Erythroblast (primary cell): Measurements from ENCODE around the gene VIT.

Experiments used
- DNase-seq, 2 experiments: peaks; one replicate each; lab custom pipeline; 2025; lab: John Stamatoyannopoulos, UW
- GATA1 ChIP-seq: IDR thresholded peaks from 2 replicates; pipeline ENCODE4 v1.6.1; 2011; ENCODE audit warnings: low read depth, mild to moderate bottlenecking, control low read depth, low read length, moderate library complexity
- POLR2A ChIP-seq: IDR thresholded peaks from 2 replicates; pipeline ENCODE4 v1.6.1; 2011; ENCODE audit warnings: mild to moderate bottlenecking, low read length

VIT gene

DNA sequence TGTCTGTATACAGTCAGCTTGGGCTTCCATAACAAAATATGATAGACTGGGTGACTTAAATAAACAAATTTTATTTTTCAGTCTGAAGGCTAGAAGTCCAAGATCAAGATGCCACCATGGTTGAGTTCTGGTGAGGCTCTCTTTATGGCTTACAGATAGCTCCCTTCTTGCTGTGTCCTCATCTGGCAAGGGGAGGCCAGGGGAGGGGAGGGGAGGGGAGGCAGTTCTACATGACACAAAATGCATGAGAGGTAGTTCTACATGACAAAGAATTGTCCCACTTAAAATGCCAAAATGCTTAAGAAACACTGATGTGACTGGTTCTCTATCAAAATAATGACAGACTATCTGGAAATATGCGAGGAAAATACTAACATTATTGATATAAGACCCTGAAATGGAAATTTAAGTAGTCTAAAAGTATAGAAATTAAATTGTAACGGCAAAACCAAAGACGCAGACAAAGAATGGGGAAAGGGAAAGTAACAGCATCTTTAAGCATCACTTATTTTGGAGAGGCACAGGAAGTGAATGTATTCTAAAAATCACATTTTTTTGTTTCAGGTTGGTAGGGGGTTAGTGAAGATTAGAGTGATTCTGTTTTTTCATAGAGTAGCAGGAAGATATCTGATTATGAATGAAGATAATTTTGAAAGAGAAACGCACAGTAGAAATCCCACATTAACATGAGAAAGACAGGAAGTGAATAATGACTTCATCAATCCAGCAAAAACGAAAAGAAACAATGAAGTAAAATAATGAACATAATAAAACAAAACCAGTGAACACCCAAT is 138.4 kb downstream of the VIT start:
- no peak for DNase-seq
- TF ChIP-seq GATA1: no peak
- no peak for TF ChIP-seq POLR2A

DNA sequence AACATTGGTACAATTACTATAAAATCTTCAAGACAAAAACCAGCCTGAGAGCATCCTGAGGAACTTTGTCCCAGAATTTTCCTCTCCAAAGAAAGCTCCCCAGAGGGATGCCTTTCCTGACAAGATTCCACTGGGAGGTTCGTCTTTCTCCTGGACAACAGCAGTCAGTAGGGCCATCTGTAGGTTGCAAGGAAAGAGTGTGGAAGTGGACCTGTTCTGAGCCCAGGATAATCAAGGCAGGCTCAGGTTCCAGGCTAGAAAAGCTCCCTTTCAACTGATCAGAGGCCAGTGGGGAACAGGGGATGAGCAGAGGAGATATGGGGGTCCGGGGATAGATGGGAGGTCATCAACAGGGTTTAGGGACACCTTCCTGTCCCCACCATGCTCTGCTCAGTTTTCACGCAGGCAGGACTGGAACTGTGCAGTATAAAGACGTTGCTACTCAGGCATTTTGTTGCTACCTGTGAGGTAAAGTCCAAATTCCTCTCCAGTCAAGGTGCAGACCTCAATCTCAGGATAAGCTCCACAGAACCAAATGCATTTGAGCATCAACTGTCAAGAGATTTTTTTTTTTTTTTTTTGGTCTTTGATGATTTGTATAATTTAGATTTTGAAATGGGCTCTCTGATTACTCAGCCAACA is 143.6 kb downstream of the VIT start:
- TF ChIP-seq GATA1: no peak
- no peak for DNase-seq

DNA sequence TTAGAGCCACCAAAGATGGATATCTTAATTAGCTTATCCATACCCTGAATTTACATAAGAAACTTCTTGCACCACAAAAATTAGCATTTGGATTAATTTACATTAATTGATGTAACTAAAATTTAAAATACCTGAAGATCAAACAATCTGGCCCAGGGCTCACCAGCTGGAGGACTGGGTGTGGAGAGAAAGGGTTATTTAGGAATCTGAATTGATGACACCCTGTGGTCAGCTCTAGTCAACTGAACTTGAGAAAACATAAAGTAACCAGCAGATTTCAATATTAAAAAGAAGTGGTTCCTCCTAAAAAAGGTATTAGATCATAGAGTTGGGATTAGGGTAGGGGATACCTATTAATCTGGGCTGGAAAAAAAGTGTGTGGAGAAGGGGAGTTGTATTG is 147.3 kb downstream of the VIT start:
- TF ChIP-seq GATA1 (no peak), POLR2A (no peak)
- no peak for DNase-seq

DNA sequence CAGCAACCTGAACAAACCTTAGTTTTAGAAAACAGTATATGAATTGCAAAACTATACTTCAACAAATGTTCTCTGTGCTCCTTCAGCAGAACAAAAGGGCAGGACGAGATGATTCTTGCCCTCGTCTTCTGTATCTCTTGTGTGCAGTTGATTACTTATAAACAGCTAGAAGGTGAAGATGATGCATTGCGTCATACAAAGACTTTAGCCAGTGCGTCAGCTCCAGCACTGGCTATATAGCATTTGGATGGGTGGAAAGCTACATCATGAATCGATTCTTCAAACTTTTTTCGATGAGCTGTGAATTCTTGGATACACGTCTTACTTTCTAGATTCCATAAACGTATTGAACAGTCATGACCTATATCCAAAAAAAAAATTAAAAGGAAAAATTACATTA is 152.8 kb downstream of the VIT start:
- TF ChIP-seq POLR2A: no peak
- no peak for TF ChIP-seq GATA1
- DNase-seq: no peak

DNA sequence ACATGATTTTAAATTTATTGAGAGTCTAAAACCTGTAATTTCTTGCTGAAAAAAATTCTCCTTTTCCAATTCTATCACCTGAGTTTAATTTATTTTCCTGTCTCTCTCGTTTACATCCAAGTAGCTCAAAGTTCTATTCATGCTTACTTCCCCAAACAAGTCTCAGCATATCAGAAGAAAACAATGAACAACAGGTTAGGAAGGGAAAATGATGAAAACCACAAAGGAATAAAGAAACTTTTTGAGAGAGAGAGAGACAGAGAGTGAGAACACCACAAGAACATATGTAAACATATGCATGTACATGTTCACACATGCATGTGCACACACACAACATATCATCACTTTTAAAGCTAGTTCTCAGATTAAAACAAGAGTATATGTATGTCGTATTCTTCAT is 157.7 kb downstream of the VIT start:
- TF ChIP-seq GATA1 (no peak), POLR2A (no peak)
- DNase-seq: no peak

DNA sequence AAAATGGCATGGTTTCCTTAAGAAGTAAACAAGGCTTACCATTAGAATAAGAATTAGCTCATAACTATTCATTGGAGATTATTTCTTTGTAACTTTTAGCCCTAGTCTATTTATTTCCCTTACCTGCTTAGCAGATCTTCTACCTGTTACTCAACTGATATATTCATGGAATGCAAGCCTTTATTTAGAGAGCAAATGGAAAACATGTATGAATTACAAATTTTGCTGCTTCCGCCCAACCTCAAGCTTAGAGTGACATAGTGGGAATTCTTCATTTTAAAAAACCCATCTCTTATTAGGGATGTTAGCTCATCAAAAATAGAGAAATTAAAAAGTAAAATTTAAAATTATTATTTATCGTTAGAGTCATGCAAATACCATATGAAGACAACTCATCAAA is 158.9 kb downstream of the VIT start:
- no peak for TF ChIP-seq GATA1
- TF ChIP-seq POLR2A: no peak
- DNase-seq: no peak

DNA sequence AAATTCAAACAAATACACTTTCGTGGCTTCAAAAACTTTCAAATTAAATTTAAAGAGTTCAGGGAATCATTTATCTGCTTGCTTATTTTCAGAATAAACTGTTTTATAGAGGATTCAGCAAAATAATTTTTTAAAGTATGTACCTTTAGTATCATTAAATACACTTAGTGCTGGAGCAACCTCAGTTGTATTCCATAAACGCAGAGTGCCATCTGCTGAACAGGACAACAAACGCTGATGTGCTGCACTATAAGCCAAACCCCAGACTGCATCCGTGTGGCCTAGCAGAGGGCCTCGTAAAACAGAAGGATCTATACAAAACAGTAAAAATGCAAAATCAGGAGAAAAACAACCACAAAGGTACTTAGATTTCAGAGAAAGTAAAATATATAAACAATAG is 161.2 kb downstream of the VIT start:
- DNase-seq: no peak

DNA sequence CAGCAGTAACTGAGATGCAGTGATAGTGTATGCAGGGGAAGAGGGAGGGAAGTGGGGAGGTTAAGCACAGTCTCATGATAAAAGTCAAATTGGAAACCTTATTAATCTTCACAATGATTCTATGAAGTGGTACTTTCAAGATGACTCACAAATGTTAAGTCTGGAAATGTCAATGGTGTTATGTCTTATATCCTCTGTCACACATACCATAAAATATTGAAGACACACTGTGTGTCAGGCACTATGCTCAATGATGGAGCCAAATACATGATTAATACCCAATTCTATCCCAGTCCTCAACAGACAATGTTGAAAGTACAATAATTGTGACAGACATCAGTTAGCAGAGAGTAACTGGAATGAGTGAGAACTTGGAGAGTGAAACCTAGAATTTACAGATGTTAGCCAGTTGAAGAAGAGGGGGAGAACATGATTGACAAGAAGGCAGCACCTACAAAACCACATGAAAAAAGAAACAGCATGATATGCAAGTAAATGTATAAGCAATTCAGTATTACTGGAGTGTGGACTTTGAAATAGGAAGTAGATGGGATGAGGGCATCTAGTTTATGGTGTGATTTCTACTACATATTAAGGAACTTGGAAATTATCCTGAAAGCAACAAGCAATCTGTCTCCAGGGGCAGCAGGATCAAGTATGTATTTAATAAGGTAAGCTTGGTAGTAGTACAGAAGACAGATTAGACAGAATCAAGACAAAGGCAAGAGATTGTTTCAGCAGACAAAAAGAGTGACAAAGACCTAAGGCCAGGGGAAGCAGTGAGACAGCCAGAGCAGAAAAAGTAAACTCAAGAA is 162.3 kb downstream of the VIT start:
- TF ChIP-seq POLR2A: no peak
- no peak for TF ChIP-seq GATA1

More for the DNA sequence above, 161.2 kb downstream of the VIT start:
- TF ChIP-seq GATA1 (no peak), POLR2A (no peak)

DNA sequence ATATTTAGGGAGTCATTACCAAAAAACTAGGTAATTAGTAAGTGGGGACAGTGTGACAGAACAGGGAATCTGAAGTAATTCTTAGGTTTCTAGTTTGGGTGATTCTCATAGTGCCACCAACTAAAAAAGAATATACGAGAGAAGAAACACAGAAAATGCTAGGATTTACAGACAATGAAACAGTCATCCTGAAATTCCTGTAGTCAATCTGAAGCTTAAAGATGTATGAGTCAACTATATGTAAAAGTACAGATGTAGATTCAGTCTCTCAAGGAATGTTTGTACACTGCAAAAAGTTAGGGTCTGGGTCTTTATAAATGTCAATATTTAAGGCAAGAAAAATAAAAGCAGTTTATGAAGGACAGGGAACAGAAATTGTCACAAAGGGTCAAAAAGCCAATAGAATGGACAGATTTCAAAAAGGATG is 162.9 kb downstream of the VIT start:
- no peak for TF ChIP-seq POLR2A
- TF ChIP-seq GATA1: no peak
- DNase-seq: no peak

More for the DNA sequence above, 162.3 kb downstream of the VIT start:
- DNase-seq: no peak

DNA sequence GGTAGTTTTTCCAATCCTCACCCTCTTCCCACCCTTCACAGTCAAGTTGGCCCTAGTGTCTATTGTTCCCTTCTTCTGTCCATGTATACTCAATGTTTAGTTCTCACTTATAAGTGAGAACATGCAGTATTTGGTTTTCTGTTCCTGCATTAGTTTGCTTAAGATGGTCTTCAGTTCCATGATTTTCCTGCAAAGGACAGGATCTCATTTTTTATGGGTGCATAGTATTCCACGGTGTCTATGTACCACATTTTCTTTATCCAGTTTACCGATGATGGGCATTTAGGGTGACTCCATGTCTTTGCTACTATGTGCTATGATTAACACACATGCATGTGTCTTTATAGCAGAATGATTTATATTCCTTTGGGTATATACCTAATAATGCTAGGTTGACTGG is 165.4 kb downstream of the VIT start:
- DNase-seq: no peak
- no peak for TF ChIP-seq POLR2A
- no peak for TF ChIP-seq GATA1
